H1 (cell line): ENCODE results near the gene TYW5. TPM values are rescaled to one million over a fixed set of nuclear protein-coding genes. Genes with fewer than 3 reads are reported as not detected.

Experiments
- CTCF ChIA-PET: fragments of 300-600 bp; sonication (Branson Sonifier 250); formaldehyde crosslinking; loops from one replicate; lab custom pipeline; 2021; ENCODE audit not compliant: partially characterized antibody; lab: Charles Lee
- POLR2A ChIA-PET: fragments of 300-600 bp; sonication (Branson Sonifier 250); formaldehyde crosslinking; loops from one replicate; lab custom pipeline; 2021; ENCODE audit warnings: inconsistent platforms; ENCODE audit not compliant: partially characterized antibody; lab: Charles Lee
- DNase-seq, 2 experiments: peaks; one replicate each; pipeline versions ENCODE4 v3.0.0 to v3.0.0-alpha.2; 2010 to 2022; ENCODE audit warnings: low spot score in 2 of 2, low read depth in 1 of 2, mixed read lengths in 1 of 2
- FAIRE-seq: peaks from 2 replicates; lab custom pipeline; 2011; peaks lifted over from hg19 to GRCh38; lab: Jason Lieb, UNC
- H2AFZ ChIP-seq: 2 replicates; pipeline ENCODE4 v1.8.1; 2012; ENCODE audit warnings: low read length, inconsistent platforms
- H2AK5ac ChIP-seq: 2 replicates; pipeline ENCODE4 v1.6.1; 2013; ENCODE audit warnings: low read depth, low read length
- H2BK120ac ChIP-seq: replicated peaks from 2 replicates; pipeline ENCODE3; 2013; ENCODE audit warnings: low read depth, low read length, inconsistent platforms
- H2BK12ac ChIP-seq: 2 replicates; pipeline ENCODE4 v1.6.1; 2013; ENCODE audit warnings: low read depth, low read length
- H2BK15ac ChIP-seq: 2 replicates; pipeline ENCODE4 v1.6.1; 2013; ENCODE audit warnings: low read length
- H2BK20ac ChIP-seq: 2 replicates; pipeline ENCODE4 v1.6.1; 2013; ENCODE audit warnings: low read length
- H2BK5ac ChIP-seq: 2 replicates; pipeline ENCODE4 v1.6.1; 2013; ENCODE audit warnings: low read depth, low read length
- H3K14ac ChIP-seq: 2 replicates; pipeline ENCODE4 v1.6.1; 2013; ENCODE audit warnings: inconsistent platforms; ENCODE audit not compliant: insufficient read length
- H3K18ac ChIP-seq: 2 replicates; pipeline ENCODE4 v1.6.1; 2013; ENCODE audit warnings: low read length; ENCODE audit errors: extremely low read depth
- H3K23ac ChIP-seq: 2 replicates; pipeline ENCODE4 v1.6.1; 2013; ENCODE audit warnings: inconsistent platforms; ENCODE audit not compliant: insufficient read length
- H3K23me2 ChIP-seq: 2 replicates; pipeline ENCODE4 v1.6.1; 2013; ENCODE audit warnings: low read depth, low read length
- H3K27ac ChIP-seq: 2 replicates; pipeline ENCODE4 v1.6.1; 2011; ENCODE audit warnings: low read depth, low read length, inconsistent platforms
- H3K27me3 ChIP-seq, 4 experiments: replicated peaks in 1 of 4; 1 replicate in 1 of 4; 2 replicates in 3 of 4; pipeline versions ENCODE4 v1.6.1 to v1.8.1; 2011 to 2013; ENCODE audit warnings: low read length in 3 of 4, mild to moderate bottlenecking in 3 of 4, inconsistent platforms in 2 of 4, mixed read lengths in 2 of 4, moderate library complexity in 1 of 4; ENCODE audit not compliant: control insufficient read depth in 3 of 4, insufficient read depth in 3 of 4; ENCODE audit errors: extremely low read depth in 1 of 4
- H3K36me3 ChIP-seq, 4 experiments: 2 replicates each; pipeline versions ENCODE4 v1.6.1 to v1.8.1; 2011 to 2013; ENCODE audit warnings: mild to moderate bottlenecking in 4 of 4, low read length in 3 of 4, moderate library complexity in 2 of 4, control low read depth in 1 of 4, inconsistent platforms in 1 of 4; ENCODE audit not compliant: insufficient read depth in 4 of 4, control insufficient read depth in 2 of 4
- H3K4ac ChIP-seq: replicated peaks from 2 replicates; pipeline ENCODE3; 2013; ENCODE audit warnings: low read length, low read depth, mixed read lengths, inconsistent platforms; ENCODE audit not compliant: insufficient read length
- H3K4me1 ChIP-seq, 4 experiments: replicated peaks in 1 of 4; 1 replicate in 1 of 4; 2 replicates in 3 of 4; pipeline versions ENCODE4 v1.6.1 to v1.8.1; 2011 to 2013; ENCODE audit warnings: low read length in 3 of 4, inconsistent platforms in 2 of 4, mixed read lengths in 1 of 4; ENCODE audit not compliant: insufficient read depth in 4 of 4, control insufficient read depth in 3 of 4
- H3K4me2 ChIP-seq, 2 experiments: 2 replicates each; pipeline versions ENCODE4 v1.6.1 to v1.8.1; 2011 to 2013; ENCODE audit warnings: low read depth in 2 of 2, low read length in 2 of 2, control low read depth in 1 of 2, inconsistent platforms in 1 of 2, mild to moderate bottlenecking in 1 of 2; ENCODE audit not compliant: insufficient read depth in 1 of 2
- H3K4me3 ChIP-seq, 4 experiments: fragments of 200-600, 300-600 bp in 1 of 4; sonication (generic), shearing (Covaris generic), sonication (Bioruptor Twin) in 1 of 4; 2 replicates each; pipeline versions ENCODE4 v1.5.1 to v1.8.1; 2011 to 2016; ENCODE audit warnings: low read length in 4 of 4, low read depth in 3 of 4, control low read depth in 2 of 4, inconsistent platforms in 2 of 4, mild to moderate bottlenecking in 2 of 4, mixed read lengths in 1 of 4, moderate library complexity in 1 of 4; ENCODE audit not compliant: insufficient read depth in 2 of 4; ENCODE audit errors: extremely low read depth in 1 of 4
- H3K56ac ChIP-seq: replicated peaks from 2 replicates; pipeline ENCODE3; 2013; ENCODE audit warnings: low read depth, mild to moderate bottlenecking, mixed read lengths, low read length, inconsistent platforms; ENCODE audit not compliant: insufficient read length
- H3K79me1 ChIP-seq: 2 replicates; pipeline ENCODE4 v1.6.1; 2013; ENCODE audit warnings: low read depth, low read length, control low read depth
- H3K79me2 ChIP-seq, 2 experiments: 2 replicates each; pipeline versions ENCODE4 v1.6.1 to v1.8.1; 2012 to 2013; ENCODE audit warnings: low read length in 2 of 2, mild to moderate bottlenecking in 2 of 2, inconsistent platforms in 1 of 2; ENCODE audit not compliant: insufficient read depth in 2 of 2, control insufficient read depth in 1 of 2
- H3K9ac ChIP-seq, 4 experiments: replicated peaks in 1 of 4; 1 replicate in 1 of 4; 2 replicates in 3 of 4; pipeline versions ENCODE4 v1.6.1 to v1.8.1; 2011 to 2013; ENCODE audit warnings: low read depth in 3 of 4, low read length in 3 of 4, control low read depth in 2 of 4, mild to moderate bottlenecking in 2 of 4, moderate library complexity in 2 of 4, inconsistent platforms in 1 of 4; ENCODE audit errors: extremely low read depth in 1 of 4
- H3K9me3 ChIP-seq, 2 experiments: 2 replicates each; pipeline versions ENCODE4 v1.6.1 to v1.8.1; 2012 to 2013; ENCODE audit warnings: mild to moderate bottlenecking in 2 of 2, moderate library complexity in 2 of 2, control low read depth in 1 of 2, inconsistent platforms in 1 of 2, low read depth in 1 of 2, low read length in 1 of 2, mixed read lengths in 1 of 2; ENCODE audit not compliant: insufficient read depth in 2 of 2
- H4K20me1 ChIP-seq, 2 experiments: replicated peaks in 1 of 2; 2 replicates each; pipeline versions ENCODE3 to v1.8.1; 2011 to 2013; ENCODE audit warnings: inconsistent platforms in 2 of 2, low read length in 2 of 2, mild to moderate bottlenecking in 1 of 2; ENCODE audit not compliant: insufficient read depth in 2 of 2, control insufficient read depth in 1 of 2
- H4K5ac ChIP-seq: 2 replicates; pipeline ENCODE4 v1.6.1; 2013; ENCODE audit warnings: low read length, low read depth, mixed read lengths, inconsistent platforms; ENCODE audit not compliant: insufficient read length
- H4K8ac ChIP-seq: 2 replicates; pipeline ENCODE4 v1.8.0; 2013; ENCODE audit warnings: mild to moderate bottlenecking, moderate library complexity, low read length, inconsistent platforms; ENCODE audit not compliant: insufficient read depth; ENCODE audit errors: extremely low read depth
- H4K91ac ChIP-seq: replicated peaks from 2 replicates; pipeline ENCODE3; 2013; ENCODE audit warnings: low read length, mixed read lengths, inconsistent platforms; ENCODE audit not compliant: insufficient read length
- NANOG ChIP-seq: IDR thresholded peaks from 2 replicates; pipeline ENCODE4 v1.6.1; 2011; ENCODE audit warnings: low read length, low read depth, mild to moderate bottlenecking, inconsistent platforms; ENCODE audit not compliant: insufficient read depth, poor library complexity, severe bottlenecking
- POLR2AphosphoS5 ChIP-seq: IDR thresholded peaks from 2 replicates; pipeline ENCODE4 v1.6.1; 2011; ENCODE audit warnings: low read depth, low read length
- POU5F1 ChIP-seq: IDR thresholded peaks from 2 replicates; pipeline ENCODE4 v1.6.1; 2011; ENCODE audit warnings: low read depth, mild to moderate bottlenecking, low read length, moderate library complexity
- RBBP5 ChIP-seq: IDR thresholded peaks from 2 replicates; pipeline ENCODE4 v1.7.1; 2012; ENCODE audit warnings: low read depth, mild to moderate bottlenecking, inconsistent platforms, low read length, moderate library complexity, borderline replicate concordance
- RFX5 ChIP-seq: IDR thresholded peaks from 2 replicates; pipeline ENCODE4 v1.6.1; 2011; ENCODE audit warnings: low read depth, low read length, improper control_type of control experiment, borderline replicate concordance
- SIN3A ChIP-seq, 2 experiments: IDR thresholded peaks in 1 of 2; conservative IDR thresholded peaks in 1 of 2; 2 replicates each; pipeline ENCODE4 v1.6.1; 2011 to 2012; ENCODE audit warnings: low read length in 2 of 2, improper control_type of control experiment in 1 of 2, low read depth in 1 of 2, mild to moderate bottlenecking in 1 of 2
- SIX5 ChIP-seq: IDR thresholded peaks from 2 replicates; pipeline ENCODE4 v1.6.1; 2011; ENCODE audit warnings: mild to moderate bottlenecking, low read depth, low read length
- SP2 ChIP-seq: IDR thresholded peaks from 2 replicates; pipeline ENCODE4 v1.6.1; 2012; ENCODE audit warnings: mild to moderate bottlenecking, low read length, inconsistent platforms
- YY1 ChIP-seq: IDR thresholded peaks from 2 replicates; pipeline ENCODE4 v1.6.1; 2011; ENCODE audit warnings: low read depth, mild to moderate bottlenecking, low read length
- WGBS, 2 experiments: shearing (Covaris generic) in 1 of 2; methylation state at CpG; one replicate each; pipeline versions ENCODE4 v1.1.6 to v1.1.7; 2013 to 2015; ENCODE audit warnings: low lambda C conversion rate in 2 of 2, mixed read lengths in 2 of 2, inconsistent platforms in 1 of 2, low coverage in 1 of 2, missing lambda C conversion rate in 1 of 2; ENCODE audit not compliant: insufficient replicate concordance in 2 of 2, insufficient coverage in 1 of 2, insufficient read length in 1 of 2; ENCODE audit errors: extremely low coverage in 1 of 2, missing lambda C conversion rate in 1 of 2; 5-methylcytosine and 5-hydroxymethylcytosine counted together
- polyA plus RNA-seq, 7 experiments: library from polyadenylated mRNA; depleted of rRNA in 3 of 7; stranded (reverse) in 5 of 7; unstranded in 2 of 7; fragments of >200 nt in 5 of 7; fragments of 200-250 nt in 2 of 7; gene quantifications; 1 replicate in 5 of 7; 2 replicates in 1 of 7; 4 replicates in 1 of 7; pipeline versions ENCODE4 v1.2.1 to v1.2.3, GENCODE V29; 2011 to 2013; ENCODE audit warnings: missing spikeins in 2 of 7, mixed read lengths in 2 of 7
- total RNA-seq: library from RNA; stranded (reverse); fragmentation: NEBNext Ultra II Directional; extraction: Animal tissue kit (Norgen Biotek cat#: 25700); gene quantifications from 2 replicates; pipeline ENCODE4 v1.2.1, GENCODE V29; 2021
- TF ChIP-seq, protein P1 (sequence below), 3 experiments: IDR thresholded peaks; 1 replicate in 2 of 3; 2 replicates in 1 of 3; pipeline versions ENCODE4 v1.5.1 to v1.6.1; 2011; ENCODE audit warnings: low read length in 3 of 3, mild to moderate bottlenecking in 3 of 3, inconsistent platforms in 2 of 3, low read depth in 1 of 3, moderate library complexity in 1 of 3; ENCODE audit not compliant: insufficient read depth in 1 of 3; ENCODE audit errors: control extremely low read depth in 1 of 3

Gene TYW5
- total and polyA plus RNA-seq, 2 of the 8 experiments (the other 6 are each of a cell fraction or from before 2014, with no cell fraction given), result 5.4 to 11.3 TPM

GRCh38 chr2:199907008-199907714, 48.1 kb downstream of the TYW5 start:
- H2AK5ac ChIP-seq, result no peak overlapping the region
- no peak overlapping the region for H3K9ac ChIP-seq
- H3K56ac ChIP-seq, result no peak overlapping the region
- H4K20me1 ChIP-seq, result no peaks in the 10 kb centered on the region
- no peak overlapping the region for H3K4me2 ChIP-seq
- ChIA-PET CTCF (no interaction called here), POLR2A (no interaction called here)
- H3K4me1 ChIP-seq, result peaks cover 0 to 3% (median 0%) of the 10 kb centered on the region in 4 experiments; a peak in 1 of 7 replicates
- FAIRE-seq, result no peak
- H2BK120ac ChIP-seq, result no peak overlapping the region
- H3K18ac ChIP-seq, result no peak overlapping the region
- no peak overlapping the region for H2BK12ac ChIP-seq
- H3K4me3 ChIP-seq, result no peak overlapping the region
- H2AFZ ChIP-seq, result no peak overlapping the region
- no peak overlapping the region for H4K8ac ChIP-seq
- 89% methylated on average over 2 of the region's 2 CpGs; no CpG with 5 or more reads in 1 of the 2 experiments for WGBS, 2 experiments
- DNase-seq, result no peak
- no peaks in the 10 kb centered on the region; the same call in none of the 2 replicates for H3K23me2 ChIP-seq
- H3K79me1 ChIP-seq, result no peaks in the 10 kb centered on the region
- no peaks in the 10 kb centered on the region for H3K9me3 ChIP-seq
- no peak overlapping the region for H4K5ac ChIP-seq
- no peak overlapping the region for H3K14ac ChIP-seq
- peaks cover 8 to 9% of the 10 kb centered on the region in 2 experiments for H3K79me2 ChIP-seq
- H4K91ac ChIP-seq, result no peak overlapping the region
- no peaks in the 10 kb centered on the region for H3K27me3 ChIP-seq
- H3K27ac ChIP-seq, result no peak overlapping the region
- H2BK5ac ChIP-seq, result no peak overlapping the region
- H2BK20ac ChIP-seq, result no peak overlapping the region
- no peaks in the 10 kb centered on the region for H3K36me3 ChIP-seq
- H3K23ac ChIP-seq, result no peak overlapping the region
- H2BK15ac ChIP-seq, result no peak overlapping the region
- no peak overlapping the region for H3K4ac ChIP-seq
- TF ChIP-seq POU5F1 (no peak), POLR2AphosphoS5 (no peak), RBBP5 (no peak), SIX5 (no peak), NANOG (no peak), YY1 (no peak), SP2 (no peak), SIN3A (conservative IDR thresholded peaks at IDR 0.05 in 1 of 2, IDR thresholded peaks at IDR 0.05 in 1 of 2; ENCODE audit: low read depth in 1 of 2, low read length in 2 of 2) (no peak), RFX5 (no peak)
- TF ChIP-seq, protein P1, sequence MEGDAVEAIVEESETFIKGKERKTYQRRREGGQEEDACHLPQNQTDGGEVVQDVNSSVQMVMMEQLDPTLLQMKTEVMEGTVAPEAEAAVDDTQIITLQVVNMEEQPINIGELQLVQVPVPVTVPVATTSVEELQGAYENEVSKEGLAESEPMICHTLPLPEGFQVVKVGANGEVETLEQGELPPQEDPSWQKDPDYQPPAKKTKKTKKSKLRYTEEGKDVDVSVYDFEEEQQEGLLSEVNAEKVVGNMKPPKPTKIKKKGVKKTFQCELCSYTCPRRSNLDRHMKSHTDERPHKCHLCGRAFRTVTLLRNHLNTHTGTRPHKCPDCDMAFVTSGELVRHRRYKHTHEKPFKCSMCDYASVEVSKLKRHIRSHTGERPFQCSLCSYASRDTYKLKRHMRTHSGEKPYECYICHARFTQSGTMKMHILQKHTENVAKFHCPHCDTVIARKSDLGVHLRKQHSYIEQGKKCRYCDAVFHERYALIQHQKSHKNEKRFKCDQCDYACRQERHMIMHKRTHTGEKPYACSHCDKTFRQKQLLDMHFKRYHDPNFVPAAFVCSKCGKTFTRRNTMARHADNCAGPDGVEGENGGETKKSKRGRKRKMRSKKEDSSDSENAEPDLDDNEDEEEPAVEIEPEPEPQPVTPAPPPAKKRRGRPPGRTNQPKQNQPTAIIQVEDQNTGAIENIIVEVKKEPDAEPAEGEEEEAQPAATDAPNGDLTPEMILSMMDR (IDR thresholded peaks at IDR 0.05; ENCODE audit: control extremely low read depth in 1 of 3, insufficient read depth in 1 of 3, low read depth in 1 of 3, low read length in 3 of 3), result no peak
